Spleen (tissue), 11 donors: ENCODE results near the gene ATXN7L1. TPM values are rescaled to one million over a fixed set of nuclear protein-coding genes. Genes with fewer than 3 reads are reported as not detected.

Source experiments
- DNase-seq: peaks from one replicate; pipeline ENCODE4 v3.0.0-alpha.2; 2020
- H3K27ac ChIP-seq, 8 donors: fragments of 200-600 bp; sonication (generic) in 7 of 8; 1 replicate in 4 of 8; 2 replicates in 4 of 8; pipeline versions ENCODE4 v1.5.0 to v1.8.0; 2016 to 2021; ENCODE audit warnings: inconsistent platforms in 4 of 8, mild to moderate bottlenecking in 4 of 8, moderate library complexity in 1 of 8
- H3K27me3 ChIP-seq, 7 donors: fragments of 200-600 bp; sonication (generic) in 6 of 7; replicated peaks in 1 of 7; 1 replicate in 4 of 7; 2 replicates in 3 of 7; pipeline versions ENCODE4 v1.5.0 to v1.8.0; 2016 to 2021; ENCODE audit warnings: inconsistent platforms in 3 of 7, mild to moderate bottlenecking in 1 of 7
- H3K36me3 ChIP-seq, 6 donors: fragments of 200-600 bp; sonication (generic) in 5 of 6; 1 replicate in 4 of 6; 2 replicates in 2 of 6; pipeline versions ENCODE4 v1.5.0 to v1.8.0; 2016 to 2021; ENCODE audit warnings: inconsistent platforms in 2 of 6
- H3K4me1 ChIP-seq, 6 donors: fragments of 200-600 bp; sonication (generic) in 5 of 6; 1 replicate in 3 of 6; 2 replicates in 3 of 6; pipeline versions ENCODE4 v1.5.0 to v1.8.0; 2016 to 2021; ENCODE audit warnings: inconsistent platforms in 3 of 6
- H3K4me3 ChIP-seq, 8 donors: fragments of 200-600 bp; sonication (generic) in 7 of 8; 1 replicate in 4 of 8; 2 replicates in 4 of 8; pipeline versions ENCODE4 v1.5.0 to v1.8.0; 2016 to 2021; ENCODE audit warnings: inconsistent platforms in 4 of 8, mild to moderate bottlenecking in 4 of 8, moderate library complexity in 2 of 8
- H3K9me3 ChIP-seq, 8 donors: fragments of 200-600 bp; sonication (generic) in 7 of 8; 1 replicate in 4 of 8; 2 replicates in 4 of 8; pipeline versions ENCODE4 v1.5.0 to v1.8.0; 2016 to 2021; ENCODE audit warnings: inconsistent platforms in 4 of 8
- POLR2A ChIP-seq, 3 donors: fragments of 450-650 bp; IDR thresholded peaks; one replicate each; pipeline ENCODE4 v1.5.1; 2017; ENCODE audit warnings: antibody characterized with exemption in 3 of 3, mild to moderate bottlenecking in 1 of 3
- POLR2AphosphoS5 ChIP-seq, 3 donors: sonication (generic); formaldehyde crosslinking; IDR thresholded peaks; one replicate each; pipeline ENCODE4 v1.5.1; 2017; ENCODE audit warnings: antibody characterized with exemption in 3 of 3
- WGBS, 5 donors: extraction: QIAGEN DNeasy Blood & Tissue Kit in 3 of 5; methylation state at CpG; one replicate each; pipeline versions ENCODE4 v1.1.5 to v1.1.7; 2013 to 2018; 5-methylcytosine and 5-hydroxymethylcytosine counted together
- intact Hi-C: fragments of 100-400 bp; cut with DNase I; formaldehyde crosslinking; loops from one replicate; pipeline ENCODE4 v1.15.0; 2023; ENCODE audit warnings: low total_unique reads
- polyA plus RNA-seq, 3 donors: library from polyadenylated mRNA; stranded (reverse); fragments of 200-250 nt; gene quantifications; one replicate each; pipeline ENCODE4 v1.2.1, GENCODE V29; 2013
- total RNA-seq, 7 donors: library from RNA; depleted of rRNA in 3 of 7; stranded (reverse); fragments of >200 nt in 3 of 7; fragmentation: NEBNext Ultra II Directional in 4 of 7; extraction: Animal tissue kit (Norgen Biotek cat#: 25700) in 4 of 7; gene quantifications; one replicate each; pipeline versions ENCODE4 v1.1.0 to v1.2.1, GENCODE V29; 2016 to 2021
- TF ChIP-seq, protein P1 (sequence below), 11 experiments: fragments of 200-600 bp in 7 of 11; fragments of 450-650 bp in 4 of 11; sonication (generic) in 4 of 11; IDR thresholded peaks in 8 of 11; conservative IDR thresholded peaks in 3 of 11; 1 replicate in 7 of 11; 2 replicates in 4 of 11; pipeline versions ENCODE4 v1.4.0 to v1.8.0; 2016 to 2021; ENCODE audit warnings: antibody characterized with exemption in 11 of 11, inconsistent platforms in 4 of 11, mild to moderate bottlenecking in 1 of 11
- donor health status: healthy with polysubstance abuse.
- donor health status: DM: no; HTN: no; CAD: no; lungs with moderate emphysema.
- donor health status: DM: no; HTN: no; CAD: no.
- donor health status: Bipolar disorder and iron deficiency.
- donor health status: healthy.
- donor health status: DM: no; HTN: no; CAD: no.
- donor health status: DM: yes; HTN: yes; CAD: no.

ATXN7L1 gene
- total and polyA plus RNA-seq, 10 donors: 2.4 to 29.3 (median 18.4) TPM

DNA sequence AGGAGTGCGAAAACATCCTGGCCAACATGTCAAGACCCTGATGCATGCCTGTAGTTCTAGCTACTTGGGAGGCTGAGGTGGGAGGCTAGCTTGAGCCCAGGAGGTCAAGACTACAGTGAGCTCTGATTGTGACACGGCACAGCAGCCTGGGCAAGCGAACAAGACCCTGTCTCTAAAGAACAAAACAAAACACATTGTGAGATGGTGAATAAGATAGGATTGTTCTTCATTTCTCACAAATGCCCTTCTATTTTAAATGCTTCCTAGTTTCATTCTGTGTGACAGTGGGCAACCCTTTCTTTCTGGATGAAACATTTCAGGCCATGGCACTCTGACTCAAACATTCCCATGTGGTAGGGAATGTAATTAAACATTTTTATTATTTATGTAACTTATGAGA, 308.6 kb downstream of the ATXN7L1 start:
- no peaks in the 10 kb centered on the region for H3K9me3 ChIP-seq
- no peak overlapping the region for H3K27ac ChIP-seq
- intact Hi-C loops: no loop called here
- no peaks in the 10 kb centered on the region for H3K4me1 ChIP-seq
- no peak for DNase-seq
- no peak for TF ChIP-seq POLR2A (IDR thresholded peaks at IDR 0.05)
- TF ChIP-seq, protein P1, sequence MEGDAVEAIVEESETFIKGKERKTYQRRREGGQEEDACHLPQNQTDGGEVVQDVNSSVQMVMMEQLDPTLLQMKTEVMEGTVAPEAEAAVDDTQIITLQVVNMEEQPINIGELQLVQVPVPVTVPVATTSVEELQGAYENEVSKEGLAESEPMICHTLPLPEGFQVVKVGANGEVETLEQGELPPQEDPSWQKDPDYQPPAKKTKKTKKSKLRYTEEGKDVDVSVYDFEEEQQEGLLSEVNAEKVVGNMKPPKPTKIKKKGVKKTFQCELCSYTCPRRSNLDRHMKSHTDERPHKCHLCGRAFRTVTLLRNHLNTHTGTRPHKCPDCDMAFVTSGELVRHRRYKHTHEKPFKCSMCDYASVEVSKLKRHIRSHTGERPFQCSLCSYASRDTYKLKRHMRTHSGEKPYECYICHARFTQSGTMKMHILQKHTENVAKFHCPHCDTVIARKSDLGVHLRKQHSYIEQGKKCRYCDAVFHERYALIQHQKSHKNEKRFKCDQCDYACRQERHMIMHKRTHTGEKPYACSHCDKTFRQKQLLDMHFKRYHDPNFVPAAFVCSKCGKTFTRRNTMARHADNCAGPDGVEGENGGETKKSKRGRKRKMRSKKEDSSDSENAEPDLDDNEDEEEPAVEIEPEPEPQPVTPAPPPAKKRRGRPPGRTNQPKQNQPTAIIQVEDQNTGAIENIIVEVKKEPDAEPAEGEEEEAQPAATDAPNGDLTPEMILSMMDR (IDR thresholded peaks at IDR 0.05 in 8 of 11, conservative IDR thresholded peaks at IDR 0.05 in 3 of 11): no peak
- no peak for TF ChIP-seq POLR2AphosphoS5 (IDR thresholded peaks at IDR 0.05)
- 91 to 100% (median 98%) methylated on average over 3 of the region's 3 CpGs for WGBS, 5 donors
- H3K27me3 ChIP-seq: no peaks in the 10 kb centered on the region
- H3K36me3 ChIP-seq: peaks cover 4 to 74% (median 54%) of the 10 kb centered on the region in 6 donors
- no peak overlapping the region for H3K4me3 ChIP-seq

DNA sequence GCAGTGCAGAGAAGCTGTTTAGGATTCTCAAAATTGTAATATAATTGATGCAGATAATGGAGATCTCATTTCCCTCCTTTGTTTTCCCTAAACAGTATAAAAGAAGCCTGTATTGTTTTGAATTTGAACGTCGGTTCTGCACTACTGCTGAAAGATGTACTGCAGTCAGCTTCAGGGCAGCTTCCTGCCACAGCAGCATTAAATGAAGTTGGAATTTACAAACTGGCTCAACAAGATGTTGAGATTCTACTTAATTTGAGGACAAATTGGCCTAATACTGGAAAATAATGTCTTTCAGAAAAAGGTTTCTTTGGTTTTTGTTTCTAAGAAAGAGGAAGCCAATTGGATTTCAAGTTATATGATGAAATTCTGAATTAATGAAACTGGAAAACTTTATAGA, 309.4 kb downstream of the ATXN7L1 start:
- no peaks in the 10 kb centered on the region for H3K27me3 ChIP-seq
- no peak overlapping the region for H3K4me3 ChIP-seq
- H3K36me3 ChIP-seq: peaks cover 4 to 82% (median 57%) of the 10 kb centered on the region in 6 donors
- WGBS, 5 donors: 81 to 90% (median 83%) methylated on average over 2 of the region's 2 CpGs
- no peak overlapping the region for H3K27ac ChIP-seq
- DNase-seq: no peak
- no peaks in the 10 kb centered on the region for H3K4me1 ChIP-seq
- H3K9me3 ChIP-seq: no peaks in the 10 kb centered on the region
- intact Hi-C loops: no loop called here
- no peak for TF ChIP-seq POLR2A (IDR thresholded peaks at IDR 0.05)
- TF ChIP-seq POLR2AphosphoS5 (IDR thresholded peaks at IDR 0.05): no peak
- TF ChIP-seq, protein P1 (IDR thresholded peaks at IDR 0.05 in 8 of 11, conservative IDR thresholded peaks at IDR 0.05 in 3 of 11): no peak

DNA sequence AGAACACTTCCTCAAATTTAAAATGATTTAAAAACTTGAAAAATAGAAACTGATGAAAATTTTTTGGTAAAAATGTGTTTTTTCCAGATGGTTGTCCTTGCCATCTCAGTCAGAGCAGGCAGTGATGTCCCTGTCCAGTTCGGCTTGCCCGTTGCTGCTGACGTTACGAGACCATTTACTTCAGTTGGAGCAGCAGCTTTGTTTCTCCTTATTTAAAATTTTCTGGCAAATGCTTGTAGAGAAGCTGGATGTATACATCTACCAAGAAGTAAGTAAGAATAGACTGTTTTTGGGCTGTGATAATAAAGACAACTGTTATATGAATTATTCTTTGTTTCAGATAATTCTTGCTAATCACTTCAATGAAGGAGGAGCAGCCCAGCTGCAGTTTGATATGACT, 311.2 kb downstream of the ATXN7L1 start:
- no peaks in the 10 kb centered on the region for H3K9me3 ChIP-seq
- TF ChIP-seq POLR2AphosphoS5 (IDR thresholded peaks at IDR 0.05): no peak
- TF ChIP-seq POLR2A (IDR thresholded peaks at IDR 0.05): no peak
- TF ChIP-seq, protein P1 (IDR thresholded peaks at IDR 0.05 in 8 of 11, conservative IDR thresholded peaks at IDR 0.05 in 3 of 11): no peak
- no peak overlapping the region for H3K4me3 ChIP-seq
- no peaks in the 10 kb centered on the region for H3K27me3 ChIP-seq
- no peaks in the 10 kb centered on the region for H3K4me1 ChIP-seq
- intact Hi-C loops: no loop called here
- DNase-seq: no peak
- peaks cover 4 to 97% (median 73%) of the 10 kb centered on the region in 6 donors for H3K36me3 ChIP-seq
- WGBS, 5 donors: 97 to 99% (median 98%) methylated on average over 4 of the region's 4 CpGs
- H3K27ac ChIP-seq: no peak overlapping the region

DNA sequence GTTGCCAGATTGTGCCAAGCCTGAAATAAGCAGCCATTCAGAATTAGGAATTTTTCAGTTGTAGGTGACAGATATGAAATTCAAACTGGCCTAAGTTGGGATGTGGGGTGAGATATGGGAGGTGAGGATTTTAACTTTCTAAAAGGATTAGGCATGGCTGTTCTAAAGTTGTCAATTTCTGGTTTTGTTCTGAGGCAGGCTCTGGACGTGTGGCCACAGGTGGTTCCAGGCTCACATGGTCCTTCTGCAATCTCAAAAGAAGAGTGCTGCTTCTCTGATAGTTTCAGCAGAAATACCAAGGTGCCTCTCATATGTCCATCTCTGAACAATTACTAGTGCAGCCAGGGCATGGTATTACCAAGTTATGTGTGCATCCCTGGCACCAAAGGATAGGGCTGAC, 316.5 kb downstream of the ATXN7L1 start:
- Histone ChIP-seq H3K9me3 (no peaks in the 10 kb centered on the region), H3K4me3 (no peak overlapping the region), H3K36me3 (peaks cover 0 to 100% (median 81%) of the 10 kb centered on the region in 6 donors), H3K27ac (no peak overlapping the region), H3K4me1 (no peaks in the 10 kb centered on the region), H3K27me3 (no peaks in the 10 kb centered on the region)
- no peak for DNase-seq
- WGBS, 5 donors: 67 to 94% (median 89%) methylated on average over 1 of the region's 1 CpG
- intact Hi-C loops: no loop called here
- TF ChIP-seq POLR2A (IDR thresholded peaks at IDR 0.05) (no peak), POLR2AphosphoS5 (IDR thresholded peaks at IDR 0.05) (no peak)
- TF ChIP-seq, protein P1 (IDR thresholded peaks at IDR 0.05 in 8 of 11, conservative IDR thresholded peaks at IDR 0.05 in 3 of 11): no peak

Other genes starting within 250 kb of the ATXN7L1 start
- 1 to 10 TPM in 6 of 7 donors, under 1 TPM in 1; 0.79 to 3.8 (median 1.3) TPM for gene CDHR3, start 86.7 kb upstream of the ATXN7L1 start, total RNA-seq
- gene CDHR3, start 86.7 kb upstream of the ATXN7L1 start, polyA plus RNA-seq: under 1 TPM; 0.32 to 0.74 (median 0.39) TPM
- 100 to 1,000 TPM in 2 of 7 donors, 10 to 100 TPM in 5; 72.8 to 113 (median 95.3) TPM for gene SYPL1, start 235.7 kb upstream of the ATXN7L1 start, total RNA-seq
- gene SYPL1, start 235.7 kb upstream of the ATXN7L1 start, polyA plus RNA-seq: 10 to 100 TPM; 49.9 to 79.0 (median 67.3) TPM